HG02610 (cell line): ENCODE results near the gene KRT74.

Source experiments
- ATAC-seq: cut with Tn5 transposase; IDR thresholded peaks from one replicate; pipeline ENCODE4 v1.9.1; 2021; ENCODE audit warnings: mild to moderate bottlenecking, moderate library complexity; ENCODE audit not compliant: unreplicated experiment

Gene KRT74

DNA sequence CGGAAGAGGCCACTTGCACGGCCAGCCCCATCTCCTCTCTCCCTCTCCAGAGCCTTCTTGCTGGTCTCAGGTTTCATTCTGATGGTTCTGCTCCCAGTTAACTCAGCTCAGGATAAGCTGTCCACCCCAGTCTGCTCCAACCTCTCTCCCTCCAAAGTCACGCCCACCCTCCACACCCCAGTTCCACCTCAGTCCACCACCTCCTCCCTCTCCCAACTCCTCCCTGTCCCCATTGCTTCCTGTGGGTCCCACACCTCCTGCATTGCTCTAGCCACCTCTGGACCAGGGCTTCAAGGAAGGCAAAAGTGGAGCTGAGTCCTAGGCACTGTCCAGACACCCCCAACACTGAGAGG is 33.8 kb downstream of the KRT74 start:
- ATAC-seq: no peak

DNA sequence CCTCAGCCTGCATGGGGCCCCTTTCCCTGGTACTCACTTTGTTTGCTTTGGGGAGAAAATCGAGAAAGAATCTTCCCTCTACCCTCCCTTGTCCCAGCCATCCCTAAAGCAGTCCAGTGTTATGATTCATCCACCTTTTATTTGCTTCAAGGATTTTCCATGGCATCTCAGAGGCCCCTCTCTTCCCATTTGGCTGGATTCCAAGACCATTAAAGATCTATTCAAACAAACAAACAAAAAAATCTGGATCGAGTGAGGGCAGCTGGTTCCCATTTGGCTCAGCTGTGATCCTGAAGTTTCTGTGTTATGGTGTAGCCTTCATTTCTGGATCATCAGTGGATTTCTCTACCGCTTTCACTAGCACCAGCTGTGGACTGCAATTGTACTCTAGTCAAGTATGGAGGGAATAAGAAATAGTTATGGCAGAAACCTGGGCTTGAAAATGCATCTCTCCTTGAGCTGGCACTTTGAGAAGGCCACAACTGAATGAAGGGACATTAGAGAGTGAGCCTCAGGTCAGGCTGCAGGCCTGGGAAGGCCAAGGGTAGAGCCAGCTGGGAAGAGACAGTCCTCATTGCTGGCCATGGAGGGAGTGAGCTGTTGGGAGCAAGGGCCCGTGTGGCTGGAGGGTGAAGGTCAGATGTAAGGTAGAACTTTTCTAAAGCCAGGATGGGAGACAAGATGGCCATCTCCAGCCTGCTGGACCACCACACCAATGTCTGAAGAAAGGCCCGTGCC is 34.4 kb downstream of the KRT74 start:
- no peak for ATAC-seq

DNA sequence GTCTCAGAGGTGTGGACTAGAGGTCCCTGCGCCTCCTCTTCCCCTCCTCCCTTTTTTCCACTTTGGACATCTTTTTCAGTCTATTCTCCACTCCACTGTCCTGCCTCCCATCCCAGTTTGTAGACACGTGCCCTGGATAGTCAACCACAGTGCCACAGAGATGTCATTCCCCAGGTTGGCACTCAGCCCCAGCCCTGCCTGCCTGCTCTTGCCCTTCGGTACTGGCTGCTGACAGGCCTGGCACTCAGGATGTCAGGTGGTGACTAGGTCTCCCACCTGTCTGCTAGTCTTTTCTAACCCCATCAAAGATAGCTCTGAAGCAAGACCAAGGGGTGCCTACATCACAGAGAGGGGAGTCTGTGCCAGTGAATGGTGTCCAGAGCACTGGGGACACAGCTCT is 36.5 kb downstream of the KRT74 start:
- ATAC-seq: no peak

DNA sequence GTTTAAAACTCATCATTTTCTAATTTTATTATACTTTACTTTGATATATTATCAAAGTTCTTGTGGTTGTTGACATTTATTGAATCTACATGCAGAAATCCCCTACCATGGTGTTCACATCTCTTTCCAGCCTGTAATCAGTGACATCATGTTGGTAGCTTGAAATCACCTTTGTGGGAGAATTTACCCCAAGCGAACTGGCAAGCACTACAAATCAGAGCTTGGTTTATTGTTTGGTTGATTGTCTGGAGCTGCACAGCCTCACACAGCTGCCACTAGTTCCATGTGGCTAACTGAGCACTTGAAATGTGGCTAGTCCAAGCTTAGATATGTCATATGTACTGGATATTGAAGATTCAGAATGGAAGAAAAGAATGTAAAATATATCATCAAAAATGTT is 38.1 kb downstream of the KRT74 start:
- ATAC-seq: no peak

DNA sequence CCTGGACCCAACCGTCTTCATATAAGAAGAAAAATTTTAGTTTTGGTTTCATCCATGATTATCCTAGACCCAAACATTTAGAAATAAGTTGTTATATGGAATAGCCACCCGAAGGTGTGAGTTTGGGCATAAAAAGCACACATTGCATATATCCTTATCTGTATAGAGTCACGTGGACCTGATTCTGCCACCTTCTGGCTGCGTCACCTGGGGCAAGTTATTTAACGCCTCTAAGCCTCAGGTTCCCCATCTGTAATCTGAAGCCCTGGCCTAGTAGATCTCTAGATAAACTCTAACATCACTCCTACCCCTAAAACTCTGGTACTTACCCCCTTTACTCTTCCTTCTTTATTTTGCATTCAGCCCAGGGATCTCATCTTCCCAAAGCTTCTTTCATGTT is 39.2 kb downstream of the KRT74 start:
- ATAC-seq: no peak

DNA sequence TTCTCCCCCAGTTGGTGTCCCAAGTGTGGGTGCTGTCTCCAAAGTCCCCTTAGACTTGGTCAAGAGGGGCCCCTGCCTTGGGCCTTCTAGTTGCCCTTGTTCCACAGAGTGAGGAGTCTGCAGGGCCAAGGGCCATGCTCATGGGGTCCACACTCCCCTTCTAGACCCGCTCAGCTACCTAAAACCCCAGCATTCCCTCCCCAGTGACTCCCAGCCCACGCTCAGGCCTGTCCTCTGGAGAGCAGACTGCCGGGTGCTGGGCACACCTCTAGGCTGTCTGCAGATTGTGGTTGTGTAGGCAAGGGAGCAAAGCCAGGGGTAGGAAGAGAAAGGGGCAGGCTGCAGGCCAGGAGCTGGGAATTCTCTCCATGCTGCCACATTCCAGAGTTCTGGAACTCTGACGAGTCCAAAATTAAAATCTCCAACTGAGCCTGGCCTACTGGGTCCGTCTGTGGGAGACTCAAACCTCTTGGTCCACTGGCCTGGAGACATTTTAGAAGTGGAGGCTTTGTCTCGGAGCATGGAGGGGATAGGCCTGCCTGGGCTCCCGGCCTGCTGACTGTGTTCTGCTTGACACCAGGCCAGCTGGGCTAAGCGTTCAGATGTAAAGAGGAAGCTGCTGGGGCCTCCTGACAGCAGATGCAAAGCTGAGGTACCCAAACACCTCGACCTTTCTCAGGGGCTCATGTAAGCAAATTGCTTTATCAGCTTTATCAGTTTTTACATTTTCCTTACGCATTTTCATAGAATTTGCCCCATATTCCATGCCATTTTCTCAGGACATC is 39.8 kb downstream of the KRT74 start:
- no peak for ATAC-seq

DNA sequence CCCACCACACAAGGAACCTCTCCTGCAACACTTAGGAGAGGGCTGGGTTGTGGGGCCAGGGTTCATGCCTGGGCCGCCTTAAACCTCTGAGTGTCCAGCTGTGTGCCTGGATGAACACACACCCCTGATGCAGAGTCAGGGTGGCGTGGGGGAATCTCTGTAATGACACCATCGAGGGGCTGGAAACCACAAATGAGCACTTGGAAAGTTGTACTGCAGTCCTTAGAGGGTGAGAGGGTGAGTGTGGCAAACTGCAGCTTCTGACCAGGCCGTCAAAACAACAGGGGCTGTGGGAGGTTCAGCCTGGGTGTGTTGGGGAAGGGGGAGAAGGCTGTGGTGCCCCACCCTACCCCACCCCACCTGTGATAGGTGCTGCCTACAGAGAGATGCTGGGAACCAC is 41.0 kb downstream of the KRT74 start:
- no peak for ATAC-seq

DNA sequence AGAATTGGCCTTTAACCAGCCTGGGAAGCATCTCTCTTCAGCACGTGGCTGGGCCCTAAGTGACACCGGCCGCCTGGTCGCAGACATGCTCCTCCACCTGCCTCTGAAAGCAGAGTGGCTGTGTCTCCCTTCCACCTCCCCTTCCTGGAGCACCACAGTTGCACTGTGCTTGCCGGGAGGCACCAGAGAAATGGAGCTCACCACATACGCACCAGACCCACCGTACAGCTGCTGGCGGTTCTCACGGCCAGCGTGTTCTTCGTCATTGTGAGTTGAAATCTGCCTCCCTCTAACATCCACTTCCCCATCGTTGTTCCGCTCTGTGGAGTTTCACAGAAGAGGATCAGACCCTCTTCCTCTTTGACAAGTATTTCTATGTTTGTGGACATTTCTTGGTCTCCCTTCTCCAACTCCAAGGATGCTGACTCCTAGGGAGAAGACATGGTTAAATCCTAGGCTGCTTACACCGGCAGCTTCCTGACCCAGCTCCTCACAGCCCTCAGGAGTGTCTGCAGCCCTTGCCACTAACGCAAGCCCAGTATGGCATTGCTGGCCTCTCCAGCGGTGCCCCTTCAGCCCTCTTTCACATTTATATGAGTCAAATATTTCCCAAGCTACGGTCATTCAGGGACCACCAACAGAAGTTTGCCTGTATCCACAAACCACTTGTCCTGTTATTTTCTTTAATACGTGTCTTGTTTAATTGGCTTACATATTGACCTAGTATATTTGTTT is 41.9 kb downstream of the KRT74 start:
- ATAC-seq: no peak

DNA sequence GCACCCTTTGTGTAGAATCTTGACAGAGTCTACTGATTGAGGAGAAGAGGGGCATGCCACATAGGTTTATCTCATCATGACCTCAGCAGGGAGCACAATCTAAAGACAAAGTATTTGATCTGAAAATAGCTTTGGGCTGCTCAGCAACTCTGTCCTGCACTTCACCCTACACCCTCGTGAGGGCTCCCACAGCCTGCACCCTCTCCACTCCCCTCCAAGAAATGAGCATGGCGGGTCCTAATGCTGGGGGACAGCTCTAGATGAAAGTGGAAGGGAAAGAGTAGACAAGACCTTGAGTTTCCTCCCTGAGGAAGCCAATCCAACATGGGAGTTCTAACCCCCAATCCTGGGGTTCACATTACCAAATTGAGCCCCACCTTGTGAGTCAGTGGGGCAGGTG is 42.7 kb downstream of the KRT74 start:
- no peak for ATAC-seq

DNA sequence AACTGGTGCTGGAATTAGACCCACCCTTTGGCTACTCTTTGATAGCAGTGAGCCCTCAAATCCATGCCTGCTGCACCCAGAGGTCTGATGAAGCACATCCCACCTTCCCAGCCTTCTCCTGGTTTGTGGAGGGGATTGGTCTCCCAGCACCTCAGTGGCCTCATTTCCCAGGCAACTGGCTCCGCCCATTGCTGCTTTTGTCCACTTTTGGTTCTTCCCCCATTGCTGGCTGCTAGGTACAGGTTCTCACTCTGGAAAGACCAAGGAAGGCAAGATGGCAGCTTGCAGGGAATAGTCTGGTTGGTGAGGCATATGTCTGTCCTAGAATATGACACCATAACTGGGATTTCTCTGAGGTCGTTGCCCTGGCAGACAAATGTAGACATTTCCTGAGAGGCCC is 43.3 kb downstream of the KRT74 start:
- no peak for ATAC-seq

DNA sequence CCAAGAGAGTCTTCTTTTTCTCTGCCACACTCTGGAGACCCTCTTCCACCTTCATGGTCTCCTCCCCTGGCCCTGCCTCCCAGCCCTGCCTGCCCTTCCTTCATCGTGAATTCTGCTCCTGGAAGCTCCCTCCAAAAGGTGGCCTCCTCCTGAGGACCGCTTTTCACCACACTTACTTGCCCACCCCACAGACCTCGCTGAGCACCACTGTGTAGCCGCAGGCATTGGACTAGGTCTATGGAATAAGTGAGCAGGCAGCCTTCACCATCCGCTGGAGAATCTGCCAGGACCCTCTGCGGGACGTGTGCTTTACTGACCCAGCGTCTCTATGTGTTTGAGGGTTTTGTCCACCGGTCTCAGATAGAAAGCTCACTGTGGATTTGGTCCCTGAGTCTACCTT is 43.8 kb downstream of the KRT74 start:
- no peak for ATAC-seq

DNA sequence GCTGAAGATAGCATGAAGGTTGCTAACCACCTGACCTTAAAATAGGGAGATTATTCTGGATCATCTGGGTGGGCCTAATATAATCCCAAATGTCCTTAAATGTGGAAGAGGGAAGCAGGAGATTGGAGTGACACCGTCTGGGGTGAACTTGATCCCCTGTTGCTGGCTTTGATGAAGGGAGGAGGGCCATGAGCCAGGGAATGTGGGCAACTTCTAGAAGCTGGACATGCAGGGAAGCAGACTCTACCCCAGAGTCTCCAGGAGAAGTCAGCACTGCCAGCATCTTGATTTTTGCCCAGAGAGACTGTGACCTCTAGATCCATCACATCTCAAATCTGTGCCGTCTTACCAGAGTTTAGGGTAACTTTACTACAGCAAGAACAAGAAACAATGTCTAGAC is 44.2 kb downstream of the KRT74 start:
- ATAC-seq: no peak

DNA sequence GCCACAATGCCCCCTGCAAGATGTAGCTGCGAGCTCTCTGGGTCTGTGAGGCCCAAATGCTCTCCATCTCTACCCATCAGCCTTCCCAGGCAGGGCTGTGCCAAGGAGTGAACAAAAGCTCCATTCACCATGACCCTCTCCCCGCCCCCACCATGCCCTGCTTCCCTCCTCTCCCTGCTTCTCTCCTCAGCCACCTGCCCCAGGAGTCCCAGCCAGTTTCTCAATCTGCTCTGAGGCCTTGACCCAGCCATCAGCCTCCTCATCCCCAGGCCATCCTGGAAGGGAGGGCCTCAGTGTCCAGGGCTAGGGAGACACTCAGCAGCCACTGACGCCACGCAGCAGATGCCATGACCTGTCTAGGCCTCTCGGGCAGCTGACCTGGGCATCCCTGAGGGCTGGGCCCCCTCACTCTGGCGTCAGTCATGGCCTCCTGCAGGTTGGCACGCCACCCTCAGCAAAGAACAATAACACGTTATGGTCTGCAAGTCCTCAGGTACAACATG is 45.0 kb downstream of the KRT74 start:
- no peak for ATAC-seq

DNA sequence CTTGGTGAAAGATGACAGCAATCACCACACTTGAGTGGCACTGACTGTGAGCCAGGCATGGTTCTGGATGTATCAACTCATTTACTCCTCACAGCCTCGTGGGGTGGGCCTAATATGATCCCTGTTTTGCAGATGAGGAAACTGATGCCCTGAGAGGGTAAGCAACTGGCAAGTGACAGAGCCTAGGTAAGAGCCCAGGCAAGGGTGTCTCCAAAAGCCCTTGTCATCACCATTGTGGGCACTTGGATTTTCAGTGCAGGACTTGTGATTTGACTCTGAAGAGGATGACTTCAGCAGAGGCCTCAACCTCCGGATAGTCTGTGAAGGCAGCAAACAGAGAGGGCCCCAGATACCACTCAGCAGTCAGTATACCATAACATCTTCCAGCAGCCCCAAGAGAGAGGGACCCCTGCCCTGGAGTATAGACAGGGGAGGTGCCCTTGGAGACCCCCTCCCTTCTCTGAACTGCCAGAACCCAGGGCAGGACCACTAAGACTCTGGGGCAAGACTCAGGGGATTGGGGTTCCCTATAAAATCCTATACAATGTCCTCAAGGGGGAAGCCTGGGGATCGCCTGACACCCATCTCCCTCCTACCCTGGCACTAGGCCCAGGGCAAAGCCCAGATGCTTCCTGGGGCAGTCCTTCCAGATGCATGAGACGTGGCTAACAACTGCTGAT is 46.4 kb downstream of the KRT74 start:
- ATAC-seq: no peak

DNA sequence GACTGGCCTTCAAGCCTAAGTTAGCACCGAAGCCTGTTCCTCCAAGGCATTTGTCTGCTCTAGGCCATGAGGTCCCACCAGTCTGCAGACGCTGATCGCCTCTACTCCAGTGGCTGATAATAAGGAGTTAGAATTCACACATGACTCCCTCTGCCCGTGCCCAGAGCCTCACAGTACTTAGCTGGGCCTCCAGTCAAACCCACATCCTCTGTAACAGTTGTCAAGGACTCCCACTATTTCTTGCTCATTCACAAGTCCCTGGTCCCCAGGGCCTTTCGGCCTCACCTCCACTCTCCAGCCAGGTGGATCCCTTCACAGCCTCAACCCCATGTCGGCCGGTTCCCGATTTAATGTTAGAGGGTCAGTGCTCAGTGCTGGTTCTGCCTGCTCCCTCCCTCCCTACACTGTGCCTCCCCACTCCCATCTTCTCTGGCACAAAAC is 47.1 kb downstream of the KRT74 start:
- no peak for ATAC-seq

DNA sequence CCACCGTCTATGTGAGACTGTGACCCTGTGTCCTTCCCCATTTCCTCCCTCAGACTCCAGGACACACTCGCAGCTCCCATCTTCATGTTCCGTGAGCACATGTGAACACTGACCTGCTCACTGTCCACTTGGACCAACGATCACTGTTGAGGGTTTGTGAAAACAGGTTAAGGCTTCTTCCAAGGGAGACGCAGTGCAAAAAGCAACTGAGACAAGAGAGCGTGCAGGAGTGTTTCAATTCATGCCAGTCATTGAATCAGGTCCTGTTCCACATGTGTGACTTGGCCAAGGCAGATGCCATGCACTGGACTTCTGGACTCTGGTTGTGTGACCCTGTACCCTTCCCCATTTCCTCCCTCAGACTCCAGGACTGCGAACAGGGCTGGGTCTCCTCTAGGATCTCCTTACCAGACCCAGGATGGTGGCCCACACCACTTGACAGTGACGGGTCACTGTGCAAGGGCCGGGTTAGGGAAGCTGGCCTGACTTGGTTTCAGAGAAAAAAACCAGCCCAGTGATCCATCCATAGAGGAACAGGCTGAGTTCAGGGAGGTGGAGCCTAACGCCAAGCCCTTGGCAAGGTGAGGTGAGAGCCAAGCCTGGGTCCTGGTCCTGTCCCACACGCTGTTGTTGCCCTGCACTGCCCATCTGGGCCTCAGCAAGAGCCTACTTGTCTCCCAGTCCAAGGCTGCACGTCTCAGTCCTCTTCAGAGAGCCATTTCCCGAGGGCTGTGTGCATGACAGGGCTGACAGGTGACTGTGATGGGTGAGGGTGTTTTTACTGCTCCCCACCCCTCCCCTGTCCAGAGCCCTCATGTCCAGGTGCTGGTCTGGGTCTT is 47.8 kb downstream of the KRT74 start:
- ATAC-seq: no peak

DNA sequence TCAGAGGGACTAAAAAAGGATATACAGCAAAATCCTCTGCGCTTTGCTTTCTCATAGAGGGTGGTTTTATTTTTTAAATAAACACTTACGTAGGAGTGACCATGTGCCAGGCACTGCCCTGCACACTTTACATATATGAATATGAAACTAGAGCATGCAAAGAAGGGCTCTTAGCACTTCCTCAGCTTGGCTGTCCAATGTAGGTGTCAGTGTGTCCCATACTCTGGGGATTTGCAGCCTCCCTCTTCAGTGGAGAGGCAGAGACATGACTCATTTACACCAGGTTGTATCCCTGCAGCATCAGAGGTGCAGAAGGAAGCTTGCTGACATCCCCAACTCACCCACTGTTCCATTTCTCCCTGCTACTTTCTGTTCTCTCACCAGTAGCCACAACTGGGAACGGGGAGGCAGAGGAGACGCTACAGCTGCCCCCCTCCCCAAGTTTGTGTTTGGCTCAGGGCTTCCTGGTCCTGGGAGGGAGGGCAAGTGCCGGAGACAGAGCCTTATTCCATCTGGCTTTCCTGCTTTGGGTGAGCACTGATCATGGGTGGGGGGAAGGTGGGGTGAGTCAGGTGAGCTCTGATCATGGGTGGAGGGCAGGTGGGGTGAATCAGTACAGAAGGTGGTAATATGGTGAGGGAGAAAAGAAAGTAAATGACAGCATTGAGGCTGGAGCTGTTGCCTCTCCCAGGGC is 48.6 kb downstream of the KRT74 start:
- ATAC-seq: no peak

DNA sequence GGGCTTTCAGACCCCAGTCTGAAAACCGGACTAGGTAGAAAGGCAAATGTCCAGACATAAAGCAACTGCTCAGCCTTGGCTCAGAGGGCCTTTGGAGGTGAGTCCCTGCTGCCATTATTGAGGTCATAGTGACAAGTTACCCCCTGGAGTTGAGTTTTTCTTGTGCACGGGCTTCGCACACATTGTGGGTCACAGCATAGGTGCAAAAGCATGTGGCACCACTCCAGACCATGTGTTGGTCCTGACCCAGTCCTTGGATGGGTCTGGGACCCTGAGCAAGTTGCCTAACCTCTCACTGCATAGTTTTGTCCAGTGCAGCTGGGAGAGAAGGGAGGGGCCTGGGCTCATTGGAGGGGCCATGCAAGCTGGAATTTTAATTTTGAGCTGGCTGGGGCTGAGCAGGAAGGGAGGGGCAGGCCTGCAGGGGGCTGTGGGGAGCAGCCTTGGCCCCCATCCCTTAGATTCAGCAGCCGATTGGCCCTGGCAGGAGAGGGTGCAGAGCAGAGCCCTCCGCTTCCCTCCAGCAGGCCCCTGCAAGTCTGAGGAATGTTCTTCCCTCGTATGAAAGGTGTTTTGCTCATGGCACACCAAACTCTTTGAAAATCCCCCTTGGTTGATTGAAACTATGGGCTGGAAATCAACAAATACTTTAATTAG is 49.3 kb downstream of the KRT74 start:
- ATAC-seq: no peak

DNA sequence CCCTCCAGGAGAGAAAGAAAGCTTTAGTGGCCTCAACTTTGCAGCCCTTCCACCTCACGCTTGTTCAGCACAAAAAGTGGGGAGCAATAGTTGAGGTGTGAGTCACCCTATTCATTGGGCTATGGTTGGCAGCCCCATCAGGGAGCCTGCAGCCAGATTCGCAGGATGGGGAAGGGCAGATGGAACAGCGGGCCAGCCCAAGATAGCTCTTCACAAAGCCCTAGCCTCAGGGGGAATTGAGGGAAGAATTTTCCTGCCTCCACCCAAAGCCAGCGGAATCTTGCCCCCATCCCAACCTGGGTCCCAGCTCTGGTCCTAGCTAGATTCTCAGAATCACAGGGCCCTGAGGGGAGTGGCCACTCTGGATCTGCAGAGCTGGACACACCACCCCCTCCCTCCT is 49.8 kb downstream of the KRT74 start:
- ATAC-seq: no peak
